ENCODE measurements around the gene FBXO30.
A peak's percentile ranks its signal among the peaks of the same experiment; 100 is the strongest.

The FBXO30 gene

DNA sequence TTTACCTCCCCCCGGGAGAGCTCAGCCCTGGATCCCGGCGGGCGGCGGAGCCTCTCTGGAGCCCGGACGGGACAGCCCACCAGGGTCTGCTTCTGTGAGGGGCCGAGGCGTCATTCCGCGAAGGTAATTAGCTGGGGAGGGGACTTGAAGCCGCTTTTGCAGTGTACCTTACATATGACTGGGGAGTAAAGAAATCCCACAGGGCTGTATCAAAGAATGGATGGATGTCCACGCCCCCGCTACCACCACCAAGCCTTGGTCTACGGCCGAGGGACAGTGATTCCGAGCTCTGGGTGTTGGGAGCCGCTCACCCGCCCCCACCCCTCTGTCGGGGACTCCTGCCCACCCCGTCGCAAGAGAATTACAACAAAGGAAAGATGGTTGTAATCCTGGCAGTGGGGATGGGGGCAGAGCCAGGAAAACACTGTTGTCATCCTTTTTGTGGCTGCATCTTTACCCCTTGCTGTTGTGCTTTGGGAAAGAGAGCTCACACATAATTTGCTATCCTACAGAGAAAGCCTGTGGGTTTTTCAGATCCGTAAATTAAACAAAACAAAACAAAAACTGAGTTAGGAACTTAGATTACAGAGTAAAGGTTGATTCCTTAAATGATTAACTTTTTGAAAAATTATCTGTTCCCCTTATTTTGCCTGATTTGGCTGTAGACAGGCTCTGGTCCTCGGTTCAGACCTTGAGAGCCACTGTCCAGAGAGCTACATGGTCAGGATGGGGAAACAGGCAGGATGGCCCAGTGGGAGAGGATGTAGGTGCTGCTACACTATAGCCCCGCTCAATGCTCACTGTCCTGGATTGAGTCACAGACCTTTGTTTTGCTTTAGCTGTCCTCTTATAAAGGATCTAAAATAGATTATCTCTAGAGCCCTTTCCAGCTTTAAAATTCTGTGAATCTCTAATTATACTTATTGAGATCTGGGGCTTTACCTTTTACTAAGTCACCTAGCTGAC, 997 bp upstream of the FBXO30 start:
- DNase-seq: peak; percentile 40

DNA sequence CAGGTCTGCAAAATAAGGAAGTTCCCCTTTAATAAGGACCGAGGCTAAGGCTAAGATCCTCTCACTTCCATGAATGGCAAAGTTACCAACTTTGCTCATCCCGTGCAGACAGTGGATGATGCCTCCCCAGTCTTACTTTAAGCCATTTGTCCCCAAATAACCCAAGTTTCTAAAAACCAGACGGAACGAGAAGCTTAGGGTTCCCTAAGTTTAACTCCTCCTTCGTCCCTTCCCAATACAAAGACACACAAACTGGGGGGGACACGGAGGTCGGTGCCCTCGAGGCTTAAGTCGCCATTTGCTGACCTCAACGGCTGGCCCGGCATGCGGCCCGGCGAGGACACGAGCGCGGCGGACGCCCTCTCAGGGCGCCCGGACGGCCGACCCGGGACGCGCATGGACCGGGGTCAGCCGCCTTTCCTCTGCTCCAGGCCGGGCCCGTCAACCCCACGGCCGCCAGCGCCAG, 527 bp downstream of the FBXO30 start:
- DNase-seq: peak; percentile 68

DNA sequence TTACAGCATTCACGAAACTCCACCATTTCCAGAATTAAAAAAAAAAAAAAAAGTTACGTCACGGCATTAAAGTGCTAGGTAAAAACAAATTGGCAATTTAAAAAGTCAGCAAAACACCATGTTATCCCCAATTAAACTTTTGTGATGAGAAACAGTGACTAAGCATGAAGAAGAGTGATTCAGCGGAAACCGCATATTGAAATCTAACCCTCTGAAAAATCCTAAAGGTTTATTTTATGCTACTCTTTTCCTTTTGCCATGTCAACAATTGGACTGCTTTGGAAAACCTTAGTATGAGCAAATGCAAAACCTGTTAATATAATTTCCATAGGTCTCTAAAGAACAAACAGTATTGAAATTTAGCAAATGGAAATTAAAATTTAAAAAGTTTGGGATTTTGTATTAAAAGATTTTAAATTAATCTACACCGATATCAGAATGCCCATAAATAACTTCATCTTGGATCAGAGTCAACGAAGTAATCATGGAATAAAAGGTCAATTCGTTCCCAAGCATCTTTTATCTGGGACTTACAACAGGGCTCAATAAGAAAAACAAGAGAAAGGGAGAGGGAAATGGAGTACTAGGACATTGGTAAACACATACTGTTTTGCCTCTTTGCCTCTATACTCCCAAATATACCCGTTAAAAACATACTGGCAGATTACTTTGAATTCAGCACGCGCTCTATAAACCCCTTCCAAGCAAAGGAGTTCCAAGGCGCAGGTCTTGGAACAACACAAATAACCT, 1.1 kb downstream of the FBXO30 start:
- DNase-seq: peak; percentile 78

DNA sequence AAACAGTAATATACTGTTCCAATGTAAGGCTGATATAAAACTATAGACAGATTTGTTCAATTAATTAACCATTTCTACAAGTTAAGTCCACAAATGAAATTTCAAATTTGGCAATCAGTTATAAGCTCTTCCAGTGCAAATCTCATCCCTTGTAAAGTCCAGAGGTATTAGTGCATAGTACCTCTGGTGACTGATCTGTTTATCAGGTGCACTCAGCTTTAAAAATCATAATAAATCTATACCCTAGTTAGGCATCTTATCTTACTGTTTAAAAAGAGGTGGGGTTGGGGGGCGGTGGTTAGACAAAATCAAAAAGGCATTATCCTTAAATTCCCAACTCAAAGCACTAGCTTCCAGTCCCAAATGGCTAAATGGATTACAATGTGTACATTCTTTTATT, 2.9 kb downstream of the FBXO30 start:
- DNase-seq: no peak

DNA sequence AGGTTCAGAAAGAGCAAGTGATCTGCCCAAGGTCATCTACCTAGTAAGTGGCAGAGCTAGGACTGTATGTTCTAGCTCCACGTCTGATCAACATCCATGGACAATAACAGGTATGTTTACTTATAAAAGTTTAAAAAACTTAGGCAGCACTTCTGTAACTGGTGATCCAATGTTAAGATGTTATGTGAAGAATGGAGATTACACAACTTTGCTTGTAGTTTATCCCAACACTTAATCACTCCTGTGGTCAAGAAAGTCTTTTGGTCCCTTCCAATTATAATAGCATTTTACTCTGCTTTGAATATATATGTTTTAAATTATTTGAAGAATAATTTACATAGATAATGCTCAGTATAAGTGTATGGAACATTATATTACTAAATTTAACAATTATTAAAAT, 4.8 kb downstream of the FBXO30 start:
- no peak for DNase-seq

DNA sequence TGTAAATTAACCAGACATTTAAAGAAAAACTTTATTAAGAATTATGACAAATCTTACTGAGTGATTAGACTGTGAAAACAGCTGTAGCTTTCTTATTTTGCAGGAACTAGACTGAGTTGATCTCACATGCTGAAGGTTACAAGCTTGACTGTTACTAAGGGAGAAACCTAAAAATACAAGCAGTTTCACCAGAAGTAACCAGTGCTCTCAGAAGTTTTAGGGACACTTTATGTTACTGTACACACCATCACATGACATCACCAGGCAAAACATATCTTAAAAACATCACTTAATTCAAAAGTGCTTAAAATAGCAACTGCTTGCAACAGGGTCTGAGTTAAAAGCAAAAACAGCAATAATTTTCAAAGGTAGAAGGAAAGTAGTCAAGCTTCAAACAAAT, 5.4 kb downstream of the FBXO30 start:
- DNase-seq: no peak

DNA sequence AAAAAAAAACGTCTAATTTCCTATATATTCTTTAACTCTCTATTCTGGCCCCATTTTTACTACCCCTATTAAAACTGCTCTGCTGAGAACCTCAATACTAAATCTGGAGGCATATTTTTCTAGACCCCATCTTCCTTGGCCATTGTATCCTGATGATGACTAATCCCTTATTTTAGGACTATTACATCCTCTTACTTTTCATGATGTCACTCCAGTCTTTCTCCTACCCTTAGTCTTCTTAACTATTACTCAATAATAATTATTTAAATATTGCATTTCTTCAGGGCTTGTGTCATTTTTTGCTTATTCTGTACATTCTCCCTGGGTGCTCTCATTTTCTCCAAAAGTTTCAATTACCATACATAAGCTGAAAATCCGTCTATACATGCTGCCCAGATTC, 6.4 kb downstream of the FBXO30 start:
- DNase-seq: no peak

DNA sequence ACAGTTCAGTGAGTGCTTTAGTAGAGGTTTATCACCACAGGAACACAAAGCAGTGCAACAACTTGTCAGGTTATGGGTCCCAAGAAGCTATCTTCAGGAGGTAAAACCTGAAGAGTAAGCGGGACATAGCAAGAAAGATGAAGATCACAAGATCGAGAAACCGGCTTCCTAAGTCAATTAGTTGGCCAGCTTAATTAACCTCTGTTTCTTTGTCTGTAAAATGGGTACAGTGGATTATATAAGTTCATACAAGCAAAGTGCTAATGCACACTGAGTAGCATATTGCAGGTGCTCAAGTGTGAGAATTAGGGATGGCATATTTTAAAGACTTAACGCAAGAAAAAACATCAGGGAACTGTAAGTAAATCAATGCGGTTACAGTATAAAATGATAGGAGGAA, 12.5 kb downstream of the FBXO30 start:
- no peak for DNase-seq

DNA sequence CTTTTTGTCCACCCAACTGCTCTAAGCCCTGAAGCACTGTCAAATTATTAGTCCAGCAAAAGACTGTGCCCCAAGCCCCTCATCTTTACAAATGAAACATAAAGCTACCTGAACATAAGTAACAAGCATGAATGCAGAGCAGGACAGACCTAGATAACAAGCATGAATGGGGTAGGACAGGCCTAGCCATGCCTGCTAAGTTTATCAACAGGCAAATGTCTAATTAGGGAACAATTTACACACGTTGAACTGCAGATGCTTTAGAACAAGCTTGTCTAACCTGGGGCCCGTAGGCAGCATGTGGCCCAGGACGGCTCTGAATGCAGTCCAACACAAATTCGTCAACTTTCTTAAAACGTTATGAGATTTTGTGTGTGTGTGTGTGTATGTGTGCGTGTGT, 13.6 kb downstream of the FBXO30 start:
- no peak for DNase-seq

DNA sequence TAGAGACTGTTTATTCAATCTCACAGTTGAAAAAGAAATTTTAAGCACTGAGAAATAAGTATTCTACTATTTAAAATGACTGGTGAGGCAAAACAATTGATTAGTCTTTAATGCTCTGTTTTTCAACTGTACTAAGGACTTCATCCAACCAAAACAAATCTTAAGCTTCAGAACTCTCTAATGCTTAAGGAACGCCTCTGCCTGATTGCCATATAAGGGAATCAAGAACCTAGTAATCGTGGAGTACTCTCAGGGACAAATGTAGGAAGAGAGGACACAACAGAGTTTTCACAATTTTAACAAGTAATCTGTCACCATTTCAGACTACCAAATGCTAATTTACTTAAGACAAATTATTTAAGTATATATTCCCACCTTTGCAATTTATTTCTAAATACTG, 16.1 kb downstream of the FBXO30 start:
- no peak for DNase-seq

DNA sequence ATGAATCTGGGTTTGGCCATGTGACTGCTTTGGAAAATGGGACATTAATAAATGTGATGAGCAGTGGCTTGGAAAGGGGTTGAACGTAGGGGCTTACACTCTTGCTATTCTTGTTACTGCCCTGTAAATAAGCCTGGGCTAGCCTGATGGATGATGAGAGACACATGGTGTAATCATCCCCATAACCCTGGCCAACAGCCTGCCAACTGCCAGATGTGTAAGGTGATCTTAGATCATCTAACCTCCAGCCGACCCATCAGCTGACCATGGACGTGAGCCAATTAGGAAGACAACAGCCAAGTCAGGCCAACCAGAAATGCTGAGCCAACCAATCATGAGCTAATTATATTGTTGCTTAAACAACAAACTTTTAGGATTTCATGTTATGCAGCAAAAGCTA, 25.2 kb downstream of the FBXO30 start:
- DNase-seq: no peak

DNA sequence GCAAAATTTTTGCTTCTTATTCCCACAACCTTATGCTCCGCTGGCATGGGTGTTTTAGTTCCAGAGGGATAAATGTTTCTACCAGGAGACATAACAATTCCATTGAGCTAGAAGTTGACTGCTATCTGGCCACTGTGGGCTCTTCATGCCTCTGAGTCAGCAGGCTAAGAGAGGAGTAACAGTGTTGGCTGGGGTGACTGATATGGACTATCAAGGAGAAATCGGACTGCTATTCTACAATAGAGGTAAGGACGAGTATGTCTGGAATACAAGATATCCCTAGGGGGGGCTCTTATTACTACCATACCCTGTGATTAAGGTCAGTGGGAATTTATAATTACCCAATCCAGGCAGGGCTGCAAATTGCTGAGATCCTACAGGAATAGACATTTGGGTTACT, 26.9 kb downstream of the FBXO30 start:
- peak; percentile 7 for DNase-seq

DNA sequence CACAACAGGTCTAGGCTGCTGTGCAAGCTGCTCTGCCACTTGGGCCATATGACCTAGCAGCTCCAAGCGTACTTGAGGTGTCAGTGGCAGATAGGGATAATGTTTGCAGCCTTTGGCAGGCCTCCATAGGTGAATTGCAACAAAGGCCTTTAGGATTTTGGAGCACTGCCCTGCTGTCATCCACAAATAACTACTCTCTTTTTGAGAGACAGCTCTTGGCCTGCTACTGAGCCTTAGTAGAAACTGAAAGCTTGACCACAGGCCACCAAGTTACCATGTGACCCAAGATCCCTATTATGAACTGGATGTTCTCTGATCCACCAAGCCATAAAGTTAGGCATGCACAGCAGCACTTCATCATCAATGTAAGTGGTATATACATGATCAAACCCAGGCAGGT, 29.9 kb downstream of the FBXO30 start:
- DNase-seq: no peak

DNA sequence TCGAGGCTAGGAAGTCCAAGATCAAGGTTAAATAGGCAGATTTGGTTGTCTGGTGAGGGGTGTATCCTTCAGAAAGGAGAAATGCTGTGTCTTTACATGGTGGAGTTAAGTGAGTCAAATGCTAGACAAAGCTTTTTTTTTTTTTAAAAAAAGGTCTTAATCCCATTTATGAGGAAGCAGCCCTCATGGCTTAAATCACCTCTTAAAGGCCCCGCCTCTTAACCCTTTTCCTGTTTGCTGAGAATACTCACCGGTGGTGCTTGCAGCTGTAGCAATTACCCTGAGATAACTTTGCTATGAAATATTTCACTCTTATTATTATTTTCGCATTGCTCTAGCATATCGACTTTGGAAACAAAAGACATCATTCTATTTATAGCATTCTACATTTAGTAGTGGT, 30.8 kb downstream of the FBXO30 start:
- no peak for DNase-seq

DNA sequence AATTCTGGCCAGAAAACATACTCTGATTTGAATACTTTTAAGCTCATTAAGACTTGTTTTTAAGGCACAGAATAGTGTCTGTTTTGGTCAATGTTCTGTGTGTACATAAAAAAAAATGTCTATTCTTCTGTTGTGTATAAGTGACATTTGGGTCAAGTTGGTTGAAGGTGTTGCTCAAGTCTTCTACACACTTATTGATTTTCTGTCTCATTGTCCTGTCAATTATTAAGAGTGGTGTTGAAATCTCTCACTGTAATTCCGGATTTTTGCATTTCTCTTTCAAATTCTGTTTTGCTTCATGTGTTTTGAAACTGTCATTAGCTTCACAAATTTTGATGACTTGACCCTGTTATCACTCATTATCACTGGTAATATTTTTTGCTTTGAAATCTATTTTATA, 41.7 kb downstream of the FBXO30 start:
- DNase-seq: no peak

DNA sequence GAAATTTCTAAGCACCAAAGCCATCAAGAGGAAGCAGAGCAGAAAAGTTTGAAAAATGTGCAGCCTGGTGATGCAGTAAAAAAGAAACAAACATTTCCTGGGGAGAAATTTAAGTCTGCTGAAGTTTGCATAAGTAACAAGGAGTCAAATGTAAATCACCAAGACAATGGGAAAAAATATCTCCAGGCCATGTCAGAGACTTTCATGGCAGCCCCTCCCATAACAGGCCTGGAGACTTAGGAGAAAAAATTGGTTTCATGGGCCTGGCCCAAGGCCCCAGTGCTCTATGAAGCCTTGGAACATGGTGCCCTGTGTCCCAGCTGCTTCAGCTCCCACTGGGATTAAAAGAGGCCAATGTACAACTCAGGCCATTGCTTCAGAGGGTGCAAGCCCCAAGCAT, 49.1 kb downstream of the FBXO30 start:
- DNase-seq: no peak

DNA sequence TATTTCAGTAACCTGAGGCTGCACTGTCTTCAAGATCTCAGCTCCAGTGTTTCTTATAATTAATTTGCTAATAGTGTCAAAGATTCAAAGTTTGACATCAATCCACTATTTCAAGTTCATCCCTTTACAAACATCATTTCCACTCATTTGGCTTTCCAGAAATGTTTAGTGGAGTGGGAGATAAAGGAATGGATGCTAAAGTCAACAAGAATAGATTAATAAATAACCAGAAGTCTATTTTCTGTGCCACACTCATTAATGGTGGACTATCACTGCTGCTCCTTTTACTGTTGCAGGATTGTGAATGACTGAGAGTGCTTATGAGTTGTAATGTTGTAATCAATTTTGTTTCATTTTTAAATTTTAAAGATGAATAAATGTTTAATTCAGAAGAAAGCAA, 50.9 kb downstream of the FBXO30 start:
- DNase-seq: no peak

DNA sequence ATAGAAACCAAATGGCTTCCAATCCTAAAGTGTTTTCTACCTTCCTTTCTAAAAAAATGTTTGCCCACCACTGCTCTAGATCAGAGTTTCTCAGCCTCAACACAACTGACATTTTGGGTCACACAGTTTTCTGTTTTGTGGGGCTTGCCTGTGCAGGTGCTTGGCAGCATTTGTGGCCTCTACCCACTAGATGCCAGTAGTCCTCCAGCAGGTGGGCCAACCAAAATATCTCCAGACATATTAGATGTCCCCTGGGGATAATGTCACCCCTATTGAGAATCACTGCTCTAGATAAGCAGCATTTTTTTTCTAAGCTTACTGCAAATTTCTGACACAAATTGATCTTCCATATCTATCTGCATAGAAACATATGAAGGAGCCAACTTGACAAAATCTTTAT, 53.0 kb downstream of the FBXO30 start:
- DNase-seq: peak; percentile 7

DNA sequence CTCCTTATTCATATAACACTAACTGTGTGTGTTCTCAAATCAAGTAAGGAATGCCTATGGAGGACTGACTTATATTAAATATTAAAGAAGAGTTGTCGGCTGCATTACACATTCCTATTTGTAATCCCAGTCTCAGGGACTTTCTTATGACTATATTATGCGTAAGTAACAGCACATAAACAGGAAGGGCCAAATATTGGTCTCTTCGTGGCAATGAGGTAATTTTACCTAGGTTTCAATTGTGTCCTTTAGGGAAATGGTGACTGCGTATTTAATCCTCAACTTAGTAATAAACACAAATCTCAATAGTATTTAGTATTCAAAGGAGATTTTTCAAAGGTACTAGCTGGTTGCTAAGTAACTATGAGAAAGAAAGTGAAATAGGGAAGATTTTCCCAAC, 56.5 kb downstream of the FBXO30 start:
- no peak for DNase-seq

DNA sequence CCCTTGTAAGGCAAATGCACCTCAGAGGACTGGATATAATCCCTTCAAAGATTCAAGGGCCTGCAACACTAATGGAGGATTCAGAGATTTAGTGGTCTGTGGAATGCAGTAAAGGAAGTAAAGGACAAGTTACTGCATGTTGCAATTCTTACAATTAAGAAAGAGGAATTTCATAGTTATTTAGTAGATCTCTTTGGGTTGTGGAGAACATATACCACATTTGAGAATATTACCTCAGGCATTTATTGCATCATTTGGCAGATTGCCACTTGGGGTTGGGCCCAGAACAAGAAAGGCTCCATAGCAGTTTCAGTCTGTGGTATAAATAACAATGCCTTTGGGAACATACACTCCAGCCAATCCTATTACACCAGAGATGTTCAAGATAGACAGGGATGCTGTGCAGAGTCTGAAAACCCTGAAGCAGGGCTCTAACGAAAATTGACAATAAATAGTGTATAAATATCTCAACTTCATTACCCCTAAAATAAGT, 58.4 kb downstream of the FBXO30 start:
- peak; percentile 62 for DNase-seq

DNA sequence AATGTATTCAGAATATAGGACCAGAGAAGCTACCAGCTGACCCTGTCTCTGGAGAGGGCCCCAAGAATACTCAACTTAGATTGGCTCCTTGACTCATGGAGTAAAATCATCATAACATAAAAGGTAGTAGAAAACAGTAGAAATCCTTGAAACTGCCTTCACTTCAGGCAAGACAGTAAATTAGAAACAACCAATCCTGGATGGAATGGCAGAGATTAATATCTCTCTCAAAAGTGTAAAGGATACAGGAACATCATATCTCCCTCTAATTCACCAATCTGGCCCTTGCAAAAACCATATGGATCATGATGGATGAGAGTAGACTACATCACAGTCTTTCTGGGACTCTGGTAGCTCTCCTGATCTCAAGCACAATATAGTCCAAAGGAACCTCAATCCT, 58.9 kb downstream of the FBXO30 start:
- no peak for DNase-seq

DNA sequence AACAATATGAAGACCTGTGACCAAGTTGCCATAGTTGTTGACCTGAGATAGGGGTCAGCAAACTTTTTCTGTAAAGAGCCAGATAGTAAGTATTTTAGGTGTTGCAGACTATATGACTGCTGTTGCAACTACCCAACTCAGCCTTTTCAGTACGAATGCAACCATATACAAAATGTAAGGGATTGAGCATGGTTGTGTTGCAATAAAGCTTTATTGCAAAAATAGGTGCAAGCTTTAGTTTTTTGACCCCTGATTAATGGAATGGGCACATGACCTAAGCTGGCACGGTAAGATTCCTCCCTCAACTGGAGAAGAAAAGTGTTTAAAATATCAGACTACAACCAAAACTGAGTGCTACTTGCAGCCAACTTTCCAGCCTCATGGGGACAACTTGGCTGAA, 62.0 kb downstream of the FBXO30 start:
- DNase-seq: no peak

DNA sequence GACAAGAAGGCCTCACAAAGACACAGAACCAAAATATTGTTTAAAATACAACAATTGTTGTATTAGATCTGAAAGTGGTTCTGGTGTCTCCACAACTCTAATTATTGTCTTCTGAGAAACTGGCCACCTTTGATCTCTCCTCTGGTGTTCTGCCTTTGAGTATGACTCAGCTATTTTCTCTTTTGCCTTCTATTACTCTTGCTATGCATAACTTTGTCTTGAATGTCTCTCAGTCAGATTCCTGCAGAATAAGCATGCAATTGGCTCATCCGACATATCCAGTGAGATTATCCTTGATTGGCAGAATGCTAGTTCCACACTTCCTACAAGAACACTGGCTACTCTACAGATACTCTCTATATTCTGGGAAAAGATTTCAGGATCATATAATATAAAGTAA, 65.0 kb downstream of the FBXO30 start:
- DNase-seq: peak; percentile 77

DNA sequence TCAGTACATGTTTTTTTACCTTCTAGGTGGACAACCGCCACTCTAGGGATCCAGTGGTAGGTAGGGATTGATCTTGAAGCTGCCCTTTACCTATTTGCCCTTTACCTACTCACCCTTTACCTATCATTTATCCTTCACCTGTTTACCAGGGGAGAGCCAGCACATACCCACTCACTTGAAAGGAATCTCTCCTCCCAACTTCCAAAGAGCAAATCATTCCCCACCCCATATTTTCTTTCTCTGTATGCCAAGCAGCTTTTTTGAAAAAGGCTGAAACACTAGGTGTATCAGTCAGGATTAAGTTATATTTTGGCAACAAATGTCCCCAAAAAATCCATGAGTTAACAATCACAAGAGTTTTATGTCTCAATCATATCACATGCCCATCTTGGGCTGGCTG, 68.7 kb downstream of the FBXO30 start:
- DNase-seq: no peak

All from hematopoietic multipotent progenitor cell treated with erythropoietin and hydrocortisone succinate and interleukin-3 and kit ligand, for 6 days (in vitro differentiated cells).